OCI-LY3 (cell line): ENCODE measurements around the gene IGFBP3.

Experiments
- H2AFZ ChIP-seq: fragments of 200-600, 300-600 bp; shearing (Covaris generic); 2 replicates; pipeline ENCODE4 v1.6.0; 2014; ENCODE audit warnings: antibody characterized with exemption, low read depth, low read length
- H3K27ac ChIP-seq: fragments of 200-600, 300-600 bp; sonication (generic); 2 replicates; pipeline ENCODE4 v1.5.1; 2014; ENCODE audit warnings: mild to moderate bottlenecking, low read length, moderate library complexity, mixed read lengths
- H3K27me3 ChIP-seq: fragments of 200-600, 300-600 bp; sonication (generic); 2 replicates; pipeline ENCODE4 v1.6.1; 2014; ENCODE audit warnings: low read depth, low read length, mixed read lengths
- H3K36me3 ChIP-seq: fragments of 200-600, 300-600 bp; sonication (generic); replicated peaks from 2 replicates; pipeline ENCODE3; 2014; ENCODE audit warnings: low read depth, low read length, mixed read lengths
- H3K4me1 ChIP-seq: fragments of 300-600, 200-600 bp; sonication (generic); 2 replicates; pipeline ENCODE4 v1.6.1; 2014; ENCODE audit warnings: low read length, mixed read lengths
- H3K4me2 ChIP-seq: fragments of 200-600, 300-600 bp; sonication (generic); 2 replicates; pipeline ENCODE4 v1.6.1; 2014; ENCODE audit warnings: low read length, mixed read lengths
- H3K4me3 ChIP-seq: fragments of 300-600, 200-600 bp; sonication (generic); 2 replicates; pipeline ENCODE4 v1.5.1; 2014; ENCODE audit warnings: antibody characterized with exemption, mild to moderate bottlenecking, low read length, moderate library complexity
- H3K79me2 ChIP-seq: fragments of 300-600, 200-600 bp; shearing (Covaris generic); 2 replicates; pipeline ENCODE4 v1.6.1; 2014; ENCODE audit warnings: mild to moderate bottlenecking, low read length, mixed read lengths
- H3K9ac ChIP-seq: fragments of 300-600, 200-600 bp; shearing (Covaris generic); 2 replicates; pipeline ENCODE4 v1.6.0; 2014; ENCODE audit warnings: mild to moderate bottlenecking, low read length, moderate library complexity
- H3K9me3 ChIP-seq: fragments of 200-600, 300-600 bp; shearing (Covaris generic); 2 replicates; pipeline ENCODE4 v1.6.1; 2014; ENCODE audit warnings: low read length, mixed read lengths; ENCODE audit not compliant: insufficient read depth
- H4K20me1 ChIP-seq: fragments of 200-600, 300-600 bp; sonication (generic); 2 replicates; pipeline ENCODE4 v1.6.1; 2016; ENCODE audit warnings: low read length, mixed read lengths; ENCODE audit not compliant: insufficient read depth
- EZH2phosphoT487 ChIP-seq: fragments of 200-600 bp; shearing (Covaris generic); IDR thresholded peaks from 2 replicates; pipeline ENCODE4 v1.6.1; 2018; ENCODE audit warnings: antibody characterized with exemption, mixed run types, low read depth
- TF ChIP-seq, protein P1 (sequence below): fragments of 200-600, 300-600 bp; sonication (generic); IDR thresholded peaks from 2 replicates; pipeline ENCODE4 v1.5.1; 2014; ENCODE audit warnings: antibody characterized with exemption, low read length, low read depth

The IGFBP3 gene

DNA sequence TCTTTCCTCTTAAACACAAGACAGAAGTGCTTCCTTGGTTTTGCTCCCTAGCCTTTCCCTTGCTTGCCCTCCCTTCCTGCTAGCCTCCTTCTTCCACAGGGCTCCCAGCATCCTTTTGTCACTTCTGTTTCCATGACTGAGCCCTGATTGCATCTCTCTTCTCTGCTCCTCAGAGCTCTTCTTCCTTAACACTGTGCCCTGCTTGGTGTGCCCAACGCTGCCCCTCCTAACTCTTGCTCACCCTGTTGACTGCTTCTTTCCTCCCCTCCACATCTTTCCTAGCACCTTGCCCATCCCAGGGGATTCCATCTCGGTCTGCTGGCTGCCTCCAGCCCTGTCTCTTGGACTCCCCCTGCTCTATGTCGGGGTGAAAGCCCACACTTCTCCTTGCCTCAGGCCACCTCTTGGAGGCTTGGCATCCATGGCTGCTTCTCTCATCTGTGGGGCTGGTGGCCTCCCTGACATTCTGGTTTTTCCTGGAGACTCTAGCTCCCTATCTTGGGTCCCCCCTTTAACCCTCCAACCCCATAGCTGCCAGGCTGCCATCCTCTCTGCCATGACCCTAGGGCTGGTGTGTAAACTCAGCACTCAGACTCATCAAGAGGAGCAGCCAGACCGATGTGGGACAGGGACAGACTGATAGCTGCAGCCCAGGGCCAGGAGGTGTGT, 26.9 kb downstream of the IGFBP3 start:
- no peak overlapping the region for H3K27ac ChIP-seq
- H3K4me1 ChIP-seq: no peaks in the 10 kb centered on the region
- no peaks in the 10 kb centered on the region for H4K20me1 ChIP-seq
- no peak overlapping the region for H3K4me2 ChIP-seq
- H2AFZ ChIP-seq: no peak overlapping the region
- H3K4me3 ChIP-seq: no peak overlapping the region
- H3K79me2 ChIP-seq: no peaks in the 10 kb centered on the region
- peaks cover 11% of the 10 kb centered on the region; the same call in 1 of the 2 replicates for H3K27me3 ChIP-seq
- no peak for TF ChIP-seq EZH2phosphoT487
- TF ChIP-seq, protein P1, sequence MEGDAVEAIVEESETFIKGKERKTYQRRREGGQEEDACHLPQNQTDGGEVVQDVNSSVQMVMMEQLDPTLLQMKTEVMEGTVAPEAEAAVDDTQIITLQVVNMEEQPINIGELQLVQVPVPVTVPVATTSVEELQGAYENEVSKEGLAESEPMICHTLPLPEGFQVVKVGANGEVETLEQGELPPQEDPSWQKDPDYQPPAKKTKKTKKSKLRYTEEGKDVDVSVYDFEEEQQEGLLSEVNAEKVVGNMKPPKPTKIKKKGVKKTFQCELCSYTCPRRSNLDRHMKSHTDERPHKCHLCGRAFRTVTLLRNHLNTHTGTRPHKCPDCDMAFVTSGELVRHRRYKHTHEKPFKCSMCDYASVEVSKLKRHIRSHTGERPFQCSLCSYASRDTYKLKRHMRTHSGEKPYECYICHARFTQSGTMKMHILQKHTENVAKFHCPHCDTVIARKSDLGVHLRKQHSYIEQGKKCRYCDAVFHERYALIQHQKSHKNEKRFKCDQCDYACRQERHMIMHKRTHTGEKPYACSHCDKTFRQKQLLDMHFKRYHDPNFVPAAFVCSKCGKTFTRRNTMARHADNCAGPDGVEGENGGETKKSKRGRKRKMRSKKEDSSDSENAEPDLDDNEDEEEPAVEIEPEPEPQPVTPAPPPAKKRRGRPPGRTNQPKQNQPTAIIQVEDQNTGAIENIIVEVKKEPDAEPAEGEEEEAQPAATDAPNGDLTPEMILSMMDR: no peak
- H3K9me3 ChIP-seq: no peaks in the 10 kb centered on the region
- no peaks in the 10 kb centered on the region for H3K36me3 ChIP-seq
- no peak overlapping the region for H3K9ac ChIP-seq

DNA sequence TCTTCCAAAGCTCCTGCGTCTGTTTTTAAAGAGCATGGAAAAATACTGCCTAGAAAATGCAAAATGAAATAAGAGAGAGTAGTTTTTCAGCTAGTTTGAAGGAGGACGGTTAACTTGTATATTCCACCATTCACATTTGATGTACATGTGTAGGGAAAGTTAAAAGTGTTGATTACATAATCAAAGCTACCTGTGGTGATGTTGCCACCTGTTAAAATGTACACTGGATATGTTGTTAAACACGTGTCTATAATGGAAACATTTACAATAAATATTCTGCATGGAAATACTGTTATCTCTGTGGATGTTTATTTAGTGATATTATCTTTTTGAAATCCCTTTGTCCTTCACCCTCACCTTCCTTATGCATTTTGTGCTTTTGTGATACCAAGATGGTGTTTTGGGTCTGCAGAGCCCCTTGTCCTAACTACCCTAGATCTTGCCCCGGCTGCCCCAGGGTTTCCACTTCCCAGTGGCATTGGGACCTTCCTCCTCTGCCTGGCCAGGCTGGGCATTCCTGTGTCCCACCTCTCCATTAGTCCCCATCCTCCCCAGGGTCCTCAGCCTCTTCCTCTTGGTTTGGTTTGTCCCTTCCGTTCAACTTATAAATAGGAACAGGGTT, 27.6 kb downstream of the IGFBP3 start:
- TF ChIP-seq, protein P1: no peak
- no peak for TF ChIP-seq EZH2phosphoT487
- Histone ChIP-seq H3K79me2 (no peaks in the 10 kb centered on the region), H3K9me3 (no peaks in the 10 kb centered on the region), H3K4me1 (no peaks in the 10 kb centered on the region), H3K4me3 (no peak overlapping the region), H3K36me3 (no peaks in the 10 kb centered on the region), H3K27ac (no peak overlapping the region), H3K27me3 (peaks cover 11% of the 10 kb centered on the region; the same call in 1 of the 2 replicates), H2AFZ (no peak overlapping the region), H4K20me1 (no peaks in the 10 kb centered on the region), H3K4me2 (no peak overlapping the region), H3K9ac (no peak overlapping the region)

DNA sequence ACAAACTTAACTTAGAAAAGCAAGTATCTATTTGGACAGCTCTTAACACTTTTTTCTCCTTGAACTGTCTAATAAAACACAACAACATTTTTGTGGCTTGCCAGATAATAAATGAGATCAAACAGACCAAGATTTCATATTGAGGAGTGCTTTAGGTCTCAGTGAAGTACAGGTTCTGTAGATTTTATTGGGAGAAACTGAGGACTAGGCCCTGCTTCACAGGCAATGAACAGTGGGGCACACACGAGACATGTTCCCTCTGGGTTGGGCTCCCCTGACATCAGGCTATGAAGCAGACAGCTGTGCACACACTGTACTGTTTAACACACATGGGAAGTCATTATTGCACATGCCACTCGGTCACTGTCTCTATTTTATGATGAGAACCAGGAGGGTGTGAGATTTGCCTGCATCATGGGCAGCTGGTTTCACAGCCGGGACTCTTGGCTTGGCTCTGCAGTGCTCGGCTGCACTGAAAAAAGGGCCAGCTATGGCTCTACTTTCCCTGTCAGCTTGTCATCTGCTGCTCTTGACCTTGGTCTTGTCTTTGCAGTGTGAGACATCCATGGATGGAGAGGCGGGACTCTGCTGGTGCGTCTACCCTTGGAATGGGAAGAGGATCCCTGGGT, 28.6 kb downstream of the IGFBP3 start:
- H4K20me1 ChIP-seq: no peaks in the 10 kb centered on the region
- no peak overlapping the region for H3K27ac ChIP-seq
- no peaks in the 10 kb centered on the region for H3K4me1 ChIP-seq
- peaks cover 11% of the 10 kb centered on the region; the same call in 1 of the 2 replicates for H3K27me3 ChIP-seq
- TF ChIP-seq, protein P1: no peak
- no peak for TF ChIP-seq EZH2phosphoT487
- H3K79me2 ChIP-seq: no peaks in the 10 kb centered on the region
- H3K9ac ChIP-seq: no peak overlapping the region
- no peaks in the 10 kb centered on the region for H3K9me3 ChIP-seq
- no peaks in the 10 kb centered on the region for H3K36me3 ChIP-seq
- H3K4me3 ChIP-seq: no peak overlapping the region
- no peak overlapping the region for H3K4me2 ChIP-seq
- no peak overlapping the region for H2AFZ ChIP-seq

DNA sequence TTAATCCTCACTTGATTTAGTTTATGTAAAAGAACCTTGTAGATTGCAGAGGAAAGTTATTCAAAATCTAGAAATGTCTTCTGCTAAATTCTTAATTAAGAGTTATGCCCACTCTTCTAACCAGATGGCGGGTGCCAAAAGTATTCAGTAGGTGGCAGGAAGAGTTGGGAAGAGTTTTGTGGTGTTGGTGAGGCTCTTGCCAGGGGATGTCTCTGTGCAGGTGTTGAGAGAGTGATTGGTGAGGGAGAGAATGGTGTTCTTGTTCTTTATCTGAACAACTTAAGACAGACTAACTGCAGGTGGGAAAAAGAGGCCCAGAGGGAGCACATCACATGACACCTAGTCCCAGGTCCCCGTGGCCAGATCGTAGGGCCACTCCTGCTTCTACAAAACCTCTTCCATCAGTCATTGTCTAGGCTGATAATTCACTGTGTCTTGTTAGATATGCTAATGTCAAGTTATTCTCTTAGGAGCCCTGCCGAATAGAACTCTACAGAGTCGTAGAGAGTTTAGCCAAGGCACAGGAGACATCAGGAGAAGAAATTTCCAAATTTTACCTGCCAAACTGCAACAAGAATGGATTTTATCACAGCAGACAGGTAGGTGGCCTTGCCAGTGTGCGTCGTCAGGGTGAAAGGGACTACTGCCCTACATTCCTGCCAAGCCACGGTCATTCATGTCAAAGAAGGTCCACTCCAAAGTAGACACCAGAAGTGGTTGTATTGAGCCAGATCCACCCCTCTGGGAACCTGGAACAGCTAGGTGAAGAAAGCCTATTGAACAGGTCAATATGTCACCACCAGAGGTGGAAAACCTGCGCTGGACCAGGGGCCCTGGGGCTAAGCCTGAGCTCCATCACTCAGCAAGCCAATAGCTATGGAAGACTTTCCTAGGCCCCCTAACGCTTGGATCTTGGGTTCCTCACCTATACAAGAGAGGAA, 29.3 kb downstream of the IGFBP3 start:
- Histone ChIP-seq H2AFZ (no peak overlapping the region), H3K4me2 (no peak overlapping the region)

More for the DNA sequence above, 29.3 kb downstream of the IGFBP3 start:
- Histone ChIP-seq H3K27me3 (peaks cover 11% of the 10 kb centered on the region; the same call in 1 of the 2 replicates), H3K36me3 (no peaks in the 10 kb centered on the region), H3K79me2 (no peaks in the 10 kb centered on the region), H3K9me3 (no peaks in the 10 kb centered on the region), H3K27ac (no peak overlapping the region), H3K9ac (no peak overlapping the region), H3K4me1 (no peaks in the 10 kb centered on the region), H4K20me1 (no peaks in the 10 kb centered on the region), H3K4me3 (no peak overlapping the region)
- no peak for TF ChIP-seq EZH2phosphoT487
- TF ChIP-seq, protein P1: no peak
